Measurements from ENCODE around the gene PRRC2A. TPM values are rescaled to one million over a fixed set of nuclear protein-coding genes. Genes with fewer than 3 reads are reported as not detected.
A peak's percentile ranks its signal among the peaks of the same experiment; 100 is the strongest.

Gene PRRC2A
- polyA plus RNA-seq, 4 donors, result 54.6 to 104 (median 74.4) TPM

DNA sequence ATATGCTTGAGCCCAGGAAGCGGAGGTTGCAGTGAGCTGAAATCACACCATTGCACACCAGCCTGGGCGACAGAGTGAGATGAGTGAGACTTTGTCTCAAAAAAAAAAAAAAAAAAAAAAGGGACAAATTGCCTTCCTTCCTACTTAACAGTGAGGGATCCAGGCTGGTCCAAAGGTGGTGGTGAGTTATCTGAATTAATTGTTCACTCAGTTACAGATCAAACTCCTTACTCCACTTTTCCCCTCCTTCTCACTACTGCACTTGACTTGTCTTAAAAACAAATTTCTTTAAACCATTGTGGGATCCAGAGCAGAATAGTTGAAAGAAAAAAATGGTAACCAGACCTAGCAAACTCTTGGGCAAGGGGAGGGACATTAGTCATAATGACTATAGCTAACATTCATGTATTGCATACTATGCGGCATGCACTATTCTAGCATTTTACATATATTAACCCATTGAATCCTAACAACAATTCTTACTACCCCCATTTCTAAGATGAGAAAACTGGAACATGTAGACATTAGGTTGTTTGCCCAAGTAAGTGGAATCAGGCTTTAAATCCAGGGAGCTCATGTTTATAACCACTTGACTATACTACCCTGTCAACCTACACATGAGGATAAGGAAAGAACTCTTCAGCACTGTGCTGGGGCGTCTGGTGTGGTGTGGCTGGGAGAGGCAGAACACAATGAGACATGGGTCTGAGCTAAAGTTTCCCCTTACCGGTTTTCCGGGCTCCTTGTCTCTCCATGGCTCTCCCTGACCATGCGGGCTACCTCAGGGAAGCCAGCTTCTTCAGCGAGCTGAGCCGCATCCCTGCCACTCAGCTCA lies 42.8 kb downstream of the PRRC2A start:
- peaks cover 2 to 52% (median 8%) of the 10 kb centered on the region in 3 donors for H3K36me3 ChIP-seq (ENCODE audit: control insufficient read depth in 3 of 3, insufficient read depth in 2 of 3, low read depth in 1 of 3, low read length in 3 of 3)
- no peak for FAIRE-seq
- H3K27me3 ChIP-seq (ENCODE audit: control insufficient read depth in 3 of 3, insufficient read depth in 3 of 3, low read length in 3 of 3), result no peaks in the 10 kb centered on the region
- peaks cover 3 to 54% (median 14%) of the 10 kb centered on the region in 3 donors for H3K4me1 ChIP-seq (ENCODE audit: control insufficient read depth in 3 of 3, insufficient read depth in 2 of 3, low read depth in 1 of 3, low read length in 2 of 3)
- peak; percentile 57 to 81 for DNase-seq
- WGBS, 3 donors, result 14 to 43% (median 41%) methylated on average over 8 to 9 of the region's 9 CpGs
- H3K27ac ChIP-seq (ENCODE audit: low read depth in 1 of 3, low read length in 2 of 3), result peak overlapping the region; percentile 79 to 97 (median 94)
- H3K9me3 ChIP-seq (ENCODE audit: control insufficient read depth in 2 of 2, insufficient read depth in 1 of 2, low read depth in 1 of 2, low read length in 1 of 2), result no peaks in the 10 kb centered on the region
- peak overlapping the region in 2 of 3 donors; percentile 61 to 85 for H3K4me3 ChIP-seq (ENCODE audit: low read depth in 1 of 3, low read length in 3 of 3)

DNA sequence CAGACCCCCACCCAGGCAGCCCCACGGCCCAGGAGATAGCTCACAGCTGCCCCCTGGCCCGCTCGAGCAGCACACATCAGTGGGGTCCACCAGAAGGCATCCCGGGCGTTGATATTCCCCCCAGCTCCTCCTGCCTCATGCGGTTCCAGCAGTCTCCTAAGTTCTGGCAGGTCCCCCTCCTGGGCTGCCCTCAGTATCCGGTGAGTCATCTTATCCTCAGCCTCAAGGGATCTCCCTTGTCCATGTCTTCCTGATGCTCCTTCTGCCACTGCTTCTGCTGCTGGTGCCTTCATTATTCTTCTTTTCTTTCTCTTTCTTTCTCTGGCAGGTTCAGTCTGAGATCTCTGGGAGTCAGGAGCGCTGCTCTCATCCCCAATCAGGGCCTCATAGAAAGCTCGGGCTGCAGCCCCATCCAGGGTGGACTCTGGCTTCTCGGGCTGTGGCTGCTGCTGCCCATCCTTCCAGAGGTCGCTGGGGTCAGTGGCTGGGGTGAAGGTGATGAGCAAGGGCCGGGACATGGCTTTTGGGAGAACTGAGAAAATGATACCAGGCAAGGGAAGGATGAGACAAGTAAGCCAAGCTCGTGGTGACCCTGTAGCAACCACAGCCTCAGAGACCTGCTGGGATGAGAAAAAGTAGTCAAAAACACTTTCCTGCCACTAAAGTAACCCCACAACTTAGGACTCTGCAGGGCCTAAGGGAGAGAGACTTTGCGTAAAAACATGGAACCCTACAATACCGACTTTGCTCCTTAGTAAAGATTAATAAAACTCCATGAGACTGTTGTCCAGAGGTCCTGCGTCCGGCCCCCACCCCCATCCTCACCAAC lies 43.7 kb downstream of the PRRC2A start:
- H3K4me1 ChIP-seq (ENCODE audit: control insufficient read depth in 3 of 3, insufficient read depth in 2 of 3, low read depth in 1 of 3, low read length in 2 of 3), result peaks cover 0 to 47% (median 12%) of the 10 kb centered on the region in 3 donors
- WGBS, 3 donors, result 6 to 12% (median 11%) methylated on average over 14 to 17 of the region's 17 CpGs
- peaks cover 8 to 53% (median 15%) of the 10 kb centered on the region in 3 donors for H3K36me3 ChIP-seq (ENCODE audit: control insufficient read depth in 3 of 3, insufficient read depth in 2 of 3, low read depth in 1 of 3, low read length in 3 of 3)
- peak overlapping the region; percentile 79 to 97 (median 94) for H3K27ac ChIP-seq (ENCODE audit: low read depth in 1 of 3, low read length in 2 of 3)
- no peaks in the 10 kb centered on the region for H3K27me3 ChIP-seq (ENCODE audit: control insufficient read depth in 3 of 3, insufficient read depth in 3 of 3, low read length in 3 of 3)
- H3K9me3 ChIP-seq (ENCODE audit: control insufficient read depth in 2 of 2, insufficient read depth in 1 of 2, low read depth in 1 of 2, low read length in 1 of 2), result no peaks in the 10 kb centered on the region
- FAIRE-seq, result no peak
- peak; percentile 36 to 51 for DNase-seq
- H3K4me3 ChIP-seq (ENCODE audit: low read depth in 1 of 3, low read length in 3 of 3), result peak overlapping the region; percentile 42 to 85 (median 61)

DNA sequence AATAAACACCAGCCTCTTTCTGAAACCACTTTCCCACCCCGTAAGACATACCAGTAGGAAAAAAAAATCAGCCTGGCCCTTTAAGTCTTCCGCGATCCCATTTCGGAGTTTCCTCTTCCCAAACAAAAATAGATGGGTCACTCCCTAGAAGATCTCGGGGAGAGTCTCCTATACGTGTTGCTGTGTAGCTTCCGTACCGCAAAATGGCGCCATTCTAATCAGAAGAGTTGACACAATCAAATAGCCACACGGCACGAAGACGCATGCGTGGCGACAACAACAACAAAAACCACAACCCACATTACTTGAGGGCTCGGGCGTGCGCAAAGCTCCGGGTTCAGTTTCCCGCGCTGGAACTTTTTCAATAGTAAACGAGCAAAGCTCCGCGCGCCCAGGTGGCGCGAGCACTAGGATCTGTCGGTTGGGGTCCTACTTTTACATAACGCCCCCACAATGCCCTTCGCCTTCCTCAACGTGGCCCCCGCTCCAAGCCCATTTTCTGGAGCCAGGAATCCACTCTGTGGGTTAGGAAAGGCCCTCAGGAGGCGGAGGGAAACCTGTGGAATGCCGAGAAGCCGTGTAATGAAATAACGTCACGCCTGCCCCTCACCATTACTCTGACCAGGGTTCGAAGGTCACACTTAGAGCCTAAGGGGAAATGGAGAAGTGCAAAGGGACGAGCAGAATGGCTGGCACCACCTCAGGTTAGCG lies 44.4 kb downstream of the PRRC2A start, which contains the start of gene GPANK1:
Gene GPANK1, minus strand, starts transcription at position 208 of the 711 bp plus-strand sequence. CDS start 519 bp downstream, outside the sequence.
- FAIRE-seq, result no peak
- WGBS, 3 donors, result 0% methylated on average over 39 of the region's 39 CpGs
- Histone ChIP-seq H3K27ac (ENCODE audit: low read depth in 1 of 3, low read length in 2 of 3) (peak within 1 kb of the TSS; percentile 79 to 97 (median 94)), H3K27me3 (ENCODE audit: control insufficient read depth in 3 of 3, insufficient read depth in 3 of 3, low read length in 3 of 3) (no peaks in the 10 kb centered on the region), H3K4me3 (ENCODE audit: low read depth in 1 of 3, low read length in 3 of 3) (peak within 1 kb of the TSS; percentile 61 to 89 (median 85)), H3K9me3 (ENCODE audit: control insufficient read depth in 2 of 2, insufficient read depth in 1 of 2, low read depth in 1 of 2, low read length in 1 of 2) (no peaks in the 10 kb centered on the region), H3K4me1 (ENCODE audit: control insufficient read depth in 3 of 3, insufficient read depth in 2 of 3, low read depth in 1 of 3, low read length in 2 of 3) (peaks cover 0 to 44% (median 7%) of the 10 kb centered on the region in 3 donors), H3K36me3 (ENCODE audit: control insufficient read depth in 3 of 3, insufficient read depth in 2 of 3, low read depth in 1 of 3, low read length in 3 of 3) (peaks cover 13 to 57% (median 18%) of the 10 kb centered on the region in 3 donors)
- DNase-seq, result peak; percentile 96 to 98

DNA sequence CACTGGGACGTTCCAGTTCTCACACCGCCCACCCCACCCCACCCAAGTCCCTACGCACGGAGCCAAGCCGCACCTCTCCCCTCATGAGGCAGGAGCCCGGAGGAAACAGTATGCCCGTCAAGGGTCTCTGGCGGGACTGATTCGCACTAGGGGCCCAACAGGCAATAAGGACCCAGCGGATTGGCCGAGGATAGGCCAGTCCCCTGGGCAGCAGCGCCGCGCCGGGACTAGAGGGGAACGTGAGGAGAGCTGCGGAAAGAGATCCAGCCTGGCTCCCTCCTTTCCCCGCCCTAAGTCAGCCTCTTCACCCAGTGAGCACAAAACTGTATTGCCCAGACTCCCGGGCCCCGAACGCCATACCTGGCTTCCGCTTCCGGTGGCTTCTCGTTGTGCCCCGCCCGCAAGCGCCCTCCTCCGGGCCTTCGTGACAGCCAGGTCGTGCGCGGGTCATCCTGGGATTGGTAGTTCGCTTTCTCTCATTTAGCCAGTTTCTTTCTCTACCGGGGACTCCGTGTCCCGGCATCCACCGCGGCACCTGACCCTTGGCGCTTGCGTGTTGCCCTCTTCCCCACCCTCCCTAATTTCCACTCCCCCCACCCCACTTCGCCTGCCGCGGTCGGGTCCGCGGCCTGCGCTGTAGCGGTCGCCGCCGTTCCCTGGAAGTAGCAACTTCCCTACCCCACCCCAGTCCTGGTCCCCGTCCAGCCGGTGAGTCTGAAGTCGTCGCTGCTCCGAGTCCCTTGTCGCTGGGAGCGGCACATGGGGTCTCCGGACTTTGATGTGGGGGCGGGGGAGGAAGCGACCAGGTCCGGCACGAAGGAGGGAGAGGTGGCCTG lies 45.2 kb downstream of the PRRC2A start, which contains the start of gene CSNK2B:
Gene CSNK2B, plus strand, starts transcription at position 580 of the 836 bp plus-strand sequence. CDS start 752 bp downstream, outside the sequence.
- H3K27ac ChIP-seq (ENCODE audit: low read depth in 1 of 3, low read length in 2 of 3), result peak within 1 kb of the TSS; percentile 79 to 97 (median 94)
- peak within 1 kb of the TSS; percentile 61 to 93 (median 85) for H3K4me3 ChIP-seq (ENCODE audit: low read depth in 1 of 3, low read length in 3 of 3)
- DNase-seq, result peak; percentile 98 to 99
- no peaks in the 10 kb centered on the region for H3K27me3 ChIP-seq (ENCODE audit: control insufficient read depth in 3 of 3, insufficient read depth in 3 of 3, low read length in 3 of 3)
- H3K36me3 ChIP-seq (ENCODE audit: control insufficient read depth in 3 of 3, insufficient read depth in 2 of 3, low read depth in 1 of 3, low read length in 3 of 3), result peaks cover 14 to 63% (median 19%) of the 10 kb centered on the region in 3 donors
- FAIRE-seq, result no peak
- no peaks in the 10 kb centered on the region for H3K9me3 ChIP-seq (ENCODE audit: control insufficient read depth in 2 of 2, insufficient read depth in 1 of 2, low read depth in 1 of 2, low read length in 1 of 2)
- WGBS, 3 donors, result 0 to 1% (median 0%) methylated on average over 58 to 63 of the region's 63 CpGs
- peaks cover 0 to 44% (median 7%) of the 10 kb centered on the region in 3 donors for H3K4me1 ChIP-seq (ENCODE audit: control insufficient read depth in 3 of 3, insufficient read depth in 2 of 3, low read depth in 1 of 3, low read length in 2 of 3)

DNA sequence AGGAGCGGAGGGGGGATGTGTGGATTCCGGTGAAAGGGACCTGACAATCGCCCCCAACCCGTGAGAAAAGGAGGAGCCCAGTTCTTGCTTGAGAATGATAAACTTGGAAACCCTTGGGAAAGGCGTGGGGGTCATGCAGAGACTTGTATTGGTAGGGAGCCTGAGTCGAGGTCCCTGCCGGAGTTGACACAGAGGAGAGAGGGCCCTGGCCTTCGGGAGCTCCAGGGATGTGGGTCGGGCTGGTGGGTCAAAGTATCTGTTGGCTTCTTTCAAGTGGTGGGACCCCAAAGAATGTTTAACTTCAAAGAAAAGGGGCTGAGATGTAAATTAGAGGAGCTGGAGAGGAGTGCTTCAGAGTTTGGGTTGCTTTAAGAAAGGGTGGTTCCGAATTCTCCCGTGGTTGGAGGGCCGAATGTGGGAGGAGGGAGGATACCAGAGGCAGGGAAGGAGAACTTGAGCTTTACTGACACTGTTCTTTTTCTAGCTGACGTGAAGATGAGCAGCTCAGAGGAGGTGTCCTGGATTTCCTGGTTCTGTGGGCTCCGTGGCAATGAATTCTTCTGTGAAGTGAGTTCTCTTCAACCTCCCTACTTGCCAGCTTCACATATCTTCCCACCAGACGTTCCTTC lies 45.9 kb downstream of the PRRC2A start:
- H3K27ac ChIP-seq (ENCODE audit: low read depth in 1 of 3, low read length in 2 of 3), result peak overlapping the region; percentile 65 to 85 (median 71)
- H3K4me1 ChIP-seq (ENCODE audit: control insufficient read depth in 3 of 3, insufficient read depth in 2 of 3, low read depth in 1 of 3, low read length in 2 of 3), result peaks cover 0 to 39% (median 7%) of the 10 kb centered on the region in 3 donors
- no peaks in the 10 kb centered on the region for H3K9me3 ChIP-seq (ENCODE audit: control insufficient read depth in 2 of 2, insufficient read depth in 1 of 2, low read depth in 1 of 2, low read length in 1 of 2)
- DNase-seq (peak in 1 of 2 donors; percentile 16), FAIRE-seq (no peak)
- H3K36me3 ChIP-seq (ENCODE audit: control insufficient read depth in 3 of 3, insufficient read depth in 2 of 3, low read depth in 1 of 3, low read length in 3 of 3), result peaks cover 16 to 71% (median 19%) of the 10 kb centered on the region in 3 donors
- no peaks in the 10 kb centered on the region for H3K27me3 ChIP-seq (ENCODE audit: control insufficient read depth in 3 of 3, insufficient read depth in 3 of 3, low read length in 3 of 3)
- 2 to 3% (median 2%) methylated on average over 15 of the region's 15 CpGs for WGBS, 3 donors
- H3K4me3 ChIP-seq (ENCODE audit: low read depth in 1 of 3, low read length in 3 of 3), result peak overlapping the region; percentile 61 to 93 (median 85)

DNA sequence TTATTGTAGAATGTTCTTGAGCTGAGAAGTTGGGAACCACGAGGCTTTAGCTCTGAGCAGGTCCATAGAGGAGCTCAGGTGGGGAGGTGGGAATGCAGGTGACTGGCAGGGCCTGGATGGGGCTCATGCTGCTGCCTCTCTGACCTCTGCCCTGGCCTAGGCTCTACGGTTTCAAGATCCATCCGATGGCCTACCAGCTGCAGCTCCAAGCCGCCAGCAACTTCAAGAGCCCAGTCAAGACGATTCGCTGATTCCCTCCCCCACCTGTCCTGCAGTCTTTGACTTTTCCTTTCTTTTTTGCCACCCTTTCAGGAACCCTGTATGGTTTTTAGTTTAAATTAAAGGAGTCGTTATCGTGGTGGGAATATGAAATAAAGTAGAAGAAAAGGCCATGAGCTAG lies 49.2 kb downstream of the PRRC2A start, which contains the start of gene LY6G5B:
Gene LY6G5B, plus strand, starts transcription at position 301 of the 400 bp plus-strand sequence. CDS start 975 bp downstream, outside the sequence.
- Histone ChIP-seq H3K9me3 (ENCODE audit: control insufficient read depth in 2 of 2, insufficient read depth in 1 of 2, low read depth in 1 of 2, low read length in 1 of 2) (no peaks in the 10 kb centered on the region), H3K27me3 (ENCODE audit: control insufficient read depth in 3 of 3, insufficient read depth in 3 of 3, low read length in 3 of 3) (no peaks in the 10 kb centered on the region), H3K4me3 (ENCODE audit: low read depth in 1 of 3, low read length in 3 of 3) (no peak within 1 kb of the TSS), H3K36me3 (ENCODE audit: control insufficient read depth in 3 of 3, insufficient read depth in 2 of 3, low read depth in 1 of 3, low read length in 3 of 3) (peaks cover 20 to 73% (median 21%) of the 10 kb centered on the region in 3 donors), H3K4me1 (ENCODE audit: control insufficient read depth in 3 of 3, insufficient read depth in 2 of 3, low read depth in 1 of 3, low read length in 2 of 3) (peaks cover 0 to 11% (median 5%) of the 10 kb centered on the region in 3 donors), H3K27ac (ENCODE audit: low read depth in 1 of 3, low read length in 2 of 3) (no peak within 1 kb of the TSS)
- DNase-seq (no peak), FAIRE-seq (no peak)
- 79 to 87% (median 85%) methylated on average over 8 of the region's 8 CpGs for WGBS, 3 donors

Data from small intestine (tissue), 7 donors.